Mucosa of rectum (tissue), 2 donors: ENCODE measurements around the gene ANKHD1.
"Not testable (repeated sequence)": the region's sequence is repeated elsewhere in the genome, so short reads cannot be mapped to it uniquely, and the experiment has no call there.

Experiments
- H3K27ac ChIP-seq, 2 donors: one replicate each; pipeline ENCODE4 v1.7.0; 2013; ENCODE audit warnings: inconsistent platforms in 2 of 2, low read depth in 2 of 2, low read length in 2 of 2
- H3K27me3 ChIP-seq, 2 donors: one replicate each; pipeline ENCODE4 v1.7.0; 2013; ENCODE audit warnings: low read length in 2 of 2; ENCODE audit not compliant: control insufficient read depth in 2 of 2, insufficient read depth in 2 of 2
- H3K36me3 ChIP-seq, 2 donors: one replicate each; pipeline ENCODE4 v1.7.0; 2013; ENCODE audit warnings: low read length in 2 of 2; ENCODE audit not compliant: control insufficient read depth in 2 of 2, insufficient read depth in 2 of 2
- H3K4me1 ChIP-seq, 2 donors: one replicate each; pipeline ENCODE4 v1.7.0; 2013; ENCODE audit warnings: low read length in 2 of 2, mild to moderate bottlenecking in 1 of 2; ENCODE audit not compliant: control insufficient read depth in 2 of 2, insufficient read depth in 2 of 2
- H3K4me3 ChIP-seq, 2 donors: one replicate each; pipeline ENCODE4 v1.7.0; 2013; ENCODE audit warnings: low read length in 2 of 2
- H3K9ac ChIP-seq, 2 donors: one replicate each; pipeline ENCODE4 v1.7.0; 2013; ENCODE audit warnings: low read length in 2 of 2, low read depth in 1 of 2, mild to moderate bottlenecking in 1 of 2
- H3K9me3 ChIP-seq, 2 donors: one replicate each; pipeline ENCODE4 v1.7.0; 2013; ENCODE audit warnings: low read length in 2 of 2; ENCODE audit not compliant: control insufficient read depth in 2 of 2
- donor health status: healthy.
- donor health status: Normal muscosa, but diverticular disease.

Gene ANKHD1

DNA sequence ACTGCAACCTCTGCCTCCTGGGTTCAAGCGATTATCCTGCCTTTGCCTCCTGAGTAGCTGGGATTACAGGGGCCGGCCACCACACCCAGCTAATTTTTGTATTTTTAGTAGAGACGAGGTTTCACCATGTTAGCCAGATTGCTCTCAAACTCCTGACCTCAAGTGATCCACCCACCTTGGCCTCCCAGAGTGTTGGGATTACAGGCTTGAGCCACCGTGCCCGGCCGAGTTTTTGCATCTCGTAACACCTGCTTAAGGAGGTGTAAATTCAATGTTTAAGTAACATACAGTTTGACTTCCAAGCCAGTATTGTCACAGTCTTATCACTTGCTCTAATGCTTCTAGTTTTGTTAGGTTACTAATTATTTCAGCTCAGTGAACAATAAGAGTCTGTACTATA lies 19.7 kb downstream of the ANKHD1 start:
- H3K9ac ChIP-seq, H3K27me3 ChIP-seq, H3K27ac ChIP-seq, H3K9me3 ChIP-seq, H3K4me3 ChIP-seq, H3K36me3 ChIP-seq, H3K4me1 ChIP-seq: not testable (repeated sequence)

DNA sequence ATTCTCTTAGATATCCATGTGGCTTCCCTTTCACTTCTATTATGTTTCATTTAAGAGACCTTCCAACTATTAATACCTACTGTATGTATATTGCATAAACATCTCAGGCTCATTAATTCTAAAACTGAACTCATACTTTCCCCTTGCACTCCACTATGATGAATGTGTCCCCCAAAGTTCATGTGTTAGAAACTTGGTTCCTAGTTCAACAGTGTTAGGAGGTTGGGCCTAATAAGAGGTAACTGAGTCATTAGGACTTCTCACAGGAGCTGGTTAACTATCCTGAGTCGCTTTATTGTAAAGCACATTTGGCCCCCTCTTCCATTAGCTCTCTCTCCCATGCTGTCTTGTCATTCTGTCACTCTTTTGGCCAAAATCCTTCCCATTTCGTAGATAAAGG lies 22.0 kb downstream of the ANKHD1 start:
- Histone ChIP-seq H3K36me3 (no peaks in the 10 kb centered on the region), H3K27me3 (no peaks in the 10 kb centered on the region), H3K27ac (no peak overlapping the region), H3K4me1 (no peaks in the 10 kb centered on the region), H3K9ac (no peak overlapping the region), H3K4me3 (no peak overlapping the region), H3K9me3 (no peaks in the 10 kb centered on the region)

DNA sequence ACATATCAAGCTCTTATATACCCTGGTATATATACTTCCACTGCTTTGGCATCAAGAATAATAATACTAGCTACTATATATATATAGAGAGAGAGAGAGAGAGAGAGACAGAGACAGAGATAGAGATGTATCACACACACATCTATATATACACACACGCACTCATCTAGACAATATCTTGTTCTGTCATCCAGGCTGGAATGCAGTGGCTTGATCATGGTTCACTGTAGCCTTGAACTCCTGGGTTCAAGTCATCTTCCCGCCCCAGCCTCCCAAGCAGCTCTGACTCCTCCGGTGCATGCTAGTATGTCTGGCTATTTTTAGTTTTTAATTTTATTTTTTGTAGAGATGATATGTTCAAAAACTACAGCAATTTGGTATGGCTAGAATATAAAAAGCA lies 22.5 kb downstream of the ANKHD1 start:
- Histone ChIP-seq H3K36me3 (no peaks in the 10 kb centered on the region), H3K27me3 (no peaks in the 10 kb centered on the region), H3K4me1 (no peaks in the 10 kb centered on the region), H3K27ac (no peak overlapping the region), H3K9me3 (no peaks in the 10 kb centered on the region), H3K4me3 (no peak overlapping the region), H3K9ac (no peak overlapping the region)

DNA sequence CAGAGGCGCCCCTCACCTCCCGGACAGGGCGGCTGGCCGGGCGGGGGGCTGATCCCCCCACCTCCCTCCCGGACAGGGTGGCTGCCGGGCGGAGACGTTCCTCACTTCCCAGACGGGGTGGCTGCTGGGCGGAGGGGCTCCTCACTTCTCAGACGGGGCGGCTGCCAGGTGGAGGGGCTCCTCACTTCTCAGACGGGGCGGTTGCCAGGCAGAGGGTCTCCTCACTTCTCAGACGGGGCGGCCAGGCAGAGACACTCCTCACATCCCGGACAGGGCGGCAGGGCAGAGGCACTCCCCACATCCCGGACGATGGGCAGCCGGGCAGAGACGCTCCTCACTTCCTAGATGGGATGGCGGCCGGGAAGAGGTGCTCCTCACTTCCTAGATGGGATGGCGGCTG lies 26.1 kb downstream of the ANKHD1 start:
- not testable (repeated sequence) for H3K9ac ChIP-seq, H3K36me3 ChIP-seq, H3K9me3 ChIP-seq, H3K27ac ChIP-seq, H3K4me3 ChIP-seq, H3K4me1 ChIP-seq, H3K27me3 ChIP-seq

DNA sequence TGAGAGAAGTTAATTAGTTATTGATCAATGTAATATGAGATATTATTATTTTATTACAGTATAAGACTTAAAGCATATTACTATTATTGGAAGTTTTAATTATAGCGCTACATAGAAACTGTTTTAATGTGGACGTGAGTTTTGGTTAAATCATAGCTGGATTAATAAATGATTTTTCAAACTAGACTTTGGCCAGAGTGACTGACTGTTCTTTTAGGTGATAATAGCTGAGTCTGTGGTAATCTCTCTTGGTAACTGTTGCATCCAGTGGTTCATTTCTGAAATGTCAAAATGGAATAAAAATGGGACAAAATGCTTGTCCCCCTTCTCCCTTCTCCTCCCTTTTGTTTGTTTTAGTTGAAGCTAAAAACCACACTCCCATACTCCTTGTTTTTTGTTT lies 28.1 kb downstream of the ANKHD1 start:
- Histone ChIP-seq H3K36me3 (no peaks in the 10 kb centered on the region), H3K9me3 (no peaks in the 10 kb centered on the region), H3K9ac (no peak overlapping the region), H3K27ac (no peak overlapping the region), H3K4me1 (peaks cover 0 to 4% of the 10 kb centered on the region in 2 donors), H3K27me3 (no peaks in the 10 kb centered on the region), H3K4me3 (no peak overlapping the region)

- peaks cover 0 to 4% of the 10 kb centered on the region in 2 donors for H3K4me1 ChIP-seq
- H3K27me3 ChIP-seq = no peaks in the 10 kb centered on the region
- peaks cover 3 to 16% of the 10 kb centered on the region in 2 donors for H3K36me3 ChIP-seq
- no peaks in the 10 kb centered on the region for H3K9me3 ChIP-seq
- no peak overlapping the region for H3K27ac ChIP-seq
- H3K4me3 ChIP-seq = no peak overlapping the region
- no peak overlapping the region for H3K9ac ChIP-seq
Measured at GRCh38 chr5:140432212-140432611, 30.6 kb downstream of the ANKHD1 start.

DNA sequence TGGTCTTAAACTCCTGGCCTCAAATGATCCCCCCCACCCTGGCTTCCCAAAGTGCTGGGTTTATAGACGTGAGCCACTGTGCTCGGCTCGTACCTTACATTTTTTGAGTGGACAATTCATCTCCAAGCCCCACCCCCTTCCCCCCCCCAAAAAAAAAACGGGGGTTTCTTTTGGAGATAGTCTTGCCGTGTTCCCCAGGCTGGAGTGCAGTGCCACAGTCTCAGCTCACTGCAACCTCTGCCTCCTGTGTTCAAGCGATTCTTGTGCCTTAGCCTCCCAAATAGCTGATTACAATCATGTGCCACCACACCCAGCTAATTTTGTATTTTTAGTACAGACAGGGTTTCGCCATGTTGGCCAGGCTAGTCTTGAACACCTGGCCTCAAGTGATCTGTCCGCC lies 31.3 kb downstream of the ANKHD1 start:
- Histone ChIP-seq H3K4me1 (peaks cover 0 to 4% of the 10 kb centered on the region in 2 donors), H3K36me3 (peaks cover 4 to 17% of the 10 kb centered on the region in 2 donors), H3K9me3 (no peaks in the 10 kb centered on the region), H3K27me3 (no peaks in the 10 kb centered on the region), H3K4me3 (no peak overlapping the region), H3K27ac (no peak overlapping the region), H3K9ac (no peak overlapping the region)

GRCh38 chr5:140457368-140457767 lies 55.7 kb downstream of the ANKHD1 start:
- H3K4me1 ChIP-seq, H3K9ac ChIP-seq, H3K27ac ChIP-seq, H3K9me3 ChIP-seq, H3K27me3 ChIP-seq, H3K4me3 ChIP-seq: not testable (repeated sequence)
- H3K36me3 ChIP-seq = peaks cover 20 to 21% of the 10 kb centered on the region in 2 donors

DNA sequence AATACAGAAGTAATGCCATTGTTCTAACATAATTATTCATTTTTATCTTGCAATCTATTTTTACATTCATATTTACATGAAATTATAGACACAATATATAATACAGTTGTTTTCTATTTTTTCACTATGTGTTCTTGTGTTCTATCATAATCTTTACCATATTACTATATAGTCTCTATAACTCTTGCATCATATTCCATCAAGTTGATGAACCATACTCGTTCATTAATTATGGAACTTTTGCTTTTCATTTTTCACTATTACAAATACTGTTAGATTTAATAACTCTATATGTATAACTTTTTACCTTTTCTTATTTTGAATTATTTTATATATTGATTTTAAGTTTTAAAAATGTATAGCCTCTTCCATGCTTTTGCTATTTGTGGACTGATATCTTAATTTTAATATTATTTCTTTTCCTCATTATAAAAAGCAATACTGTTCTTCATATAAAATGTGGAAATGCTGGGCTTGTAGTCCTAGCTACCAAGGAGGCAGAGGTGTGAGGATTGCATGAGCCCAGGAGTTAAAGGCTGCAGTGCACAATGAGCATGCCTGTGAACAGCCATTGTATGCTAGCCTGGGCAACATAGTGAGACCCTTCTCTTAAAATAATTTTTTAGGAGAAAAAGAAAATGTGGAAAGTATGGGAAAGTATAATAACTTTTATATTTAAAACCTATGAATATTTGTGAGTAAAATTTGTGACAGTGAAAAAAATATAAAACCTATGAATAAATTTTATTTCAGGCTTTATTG lies 65.5 kb downstream of the ANKHD1 start:
- no peaks in the 10 kb centered on the region for H3K9me3 ChIP-seq
- no peak overlapping the region for H3K9ac ChIP-seq
- H3K27ac ChIP-seq = no peak overlapping the region
- H3K27me3 ChIP-seq = no peaks in the 10 kb centered on the region
- H3K4me3 ChIP-seq = no peak overlapping the region
- peaks cover 11 to 17% of the 10 kb centered on the region in 2 donors for H3K36me3 ChIP-seq
- H3K4me1 ChIP-seq = no peaks in the 10 kb centered on the region

DNA sequence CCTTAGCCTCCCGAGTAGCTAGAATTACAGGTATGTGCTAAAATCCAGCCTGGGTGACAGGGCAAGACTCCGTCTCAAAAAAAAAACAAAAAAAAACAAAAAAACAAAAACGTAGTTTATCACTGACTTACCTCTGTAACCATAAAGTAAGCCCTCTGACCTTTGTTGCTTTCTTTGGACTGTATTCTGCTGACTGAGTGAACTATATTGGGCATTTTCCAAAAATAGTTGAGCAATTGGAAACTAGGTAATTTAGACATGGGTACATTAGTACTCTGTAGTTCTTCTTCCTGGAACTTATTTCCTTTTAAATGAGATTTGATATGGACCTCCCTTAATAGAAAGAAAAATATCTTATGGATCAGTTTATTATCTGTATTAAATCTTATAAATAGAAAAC lies 66.6 kb downstream of the ANKHD1 start:
- Histone ChIP-seq H3K36me3 (peaks cover 14 to 21% of the 10 kb centered on the region in 2 donors), H3K9me3 (no peaks in the 10 kb centered on the region), H3K4me1 (no peaks in the 10 kb centered on the region), H3K9ac (no peak overlapping the region), H3K27me3 (no peaks in the 10 kb centered on the region), H3K27ac (no peak overlapping the region), H3K4me3 (no peak overlapping the region)
